ENCODE measurements around the gene SLC35E1.
"Not testable (repeated sequence)": the region's sequence is repeated elsewhere in the genome, so short reads cannot be mapped to it uniquely, and the experiment has no call there.

SLC35E1 gene

DNA sequence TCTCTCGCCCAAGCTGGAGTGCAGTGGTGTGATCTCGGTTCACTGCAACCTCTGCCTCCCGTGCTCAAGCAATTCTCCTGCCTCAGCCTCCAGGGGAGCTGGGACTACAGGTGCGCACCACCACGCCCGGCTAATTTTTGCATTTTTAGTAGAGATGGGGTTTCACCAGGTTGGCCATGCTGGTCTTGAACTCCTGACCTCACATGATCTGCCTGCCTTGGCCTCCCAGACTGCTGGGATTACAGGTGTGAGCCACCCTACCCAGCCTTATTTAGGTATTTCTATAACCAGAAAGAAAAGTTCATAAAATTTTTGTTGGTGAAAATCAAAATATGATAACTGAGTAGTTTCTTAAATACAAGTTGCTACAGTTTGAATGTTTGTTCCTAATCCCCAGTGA is 28.5 kb downstream of the SLC35E1 start:
- DNase-seq: not testable (repeated sequence)

DNA sequence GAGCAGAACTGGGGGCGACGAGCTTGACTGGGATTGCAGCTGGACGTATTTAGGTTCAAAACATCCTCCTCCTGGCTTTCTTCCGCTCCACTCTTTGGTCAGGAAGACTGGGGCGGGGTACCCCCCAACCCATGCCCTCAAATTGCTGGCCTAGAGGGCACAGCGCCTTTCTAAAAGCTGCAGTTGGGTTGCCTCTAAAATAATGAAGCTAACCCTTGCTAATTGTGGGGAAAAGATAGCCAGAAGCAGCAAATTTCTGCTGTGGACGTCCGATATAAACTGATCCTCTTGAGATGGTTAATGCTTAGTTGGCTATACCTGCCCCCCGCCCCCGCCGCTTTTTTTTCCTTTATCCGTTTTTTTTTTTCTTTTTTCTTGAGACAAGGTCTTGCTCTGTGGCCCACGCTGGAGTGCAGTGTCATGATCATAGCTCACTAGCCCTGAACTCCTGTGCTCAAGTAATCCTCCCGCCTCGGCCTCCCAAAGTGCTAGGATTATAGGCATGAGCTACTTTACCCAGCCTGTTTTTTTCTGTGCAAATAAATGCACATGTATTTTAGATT is 29.2 kb downstream of the SLC35E1 start:
- DNase-seq: no peak

DNA sequence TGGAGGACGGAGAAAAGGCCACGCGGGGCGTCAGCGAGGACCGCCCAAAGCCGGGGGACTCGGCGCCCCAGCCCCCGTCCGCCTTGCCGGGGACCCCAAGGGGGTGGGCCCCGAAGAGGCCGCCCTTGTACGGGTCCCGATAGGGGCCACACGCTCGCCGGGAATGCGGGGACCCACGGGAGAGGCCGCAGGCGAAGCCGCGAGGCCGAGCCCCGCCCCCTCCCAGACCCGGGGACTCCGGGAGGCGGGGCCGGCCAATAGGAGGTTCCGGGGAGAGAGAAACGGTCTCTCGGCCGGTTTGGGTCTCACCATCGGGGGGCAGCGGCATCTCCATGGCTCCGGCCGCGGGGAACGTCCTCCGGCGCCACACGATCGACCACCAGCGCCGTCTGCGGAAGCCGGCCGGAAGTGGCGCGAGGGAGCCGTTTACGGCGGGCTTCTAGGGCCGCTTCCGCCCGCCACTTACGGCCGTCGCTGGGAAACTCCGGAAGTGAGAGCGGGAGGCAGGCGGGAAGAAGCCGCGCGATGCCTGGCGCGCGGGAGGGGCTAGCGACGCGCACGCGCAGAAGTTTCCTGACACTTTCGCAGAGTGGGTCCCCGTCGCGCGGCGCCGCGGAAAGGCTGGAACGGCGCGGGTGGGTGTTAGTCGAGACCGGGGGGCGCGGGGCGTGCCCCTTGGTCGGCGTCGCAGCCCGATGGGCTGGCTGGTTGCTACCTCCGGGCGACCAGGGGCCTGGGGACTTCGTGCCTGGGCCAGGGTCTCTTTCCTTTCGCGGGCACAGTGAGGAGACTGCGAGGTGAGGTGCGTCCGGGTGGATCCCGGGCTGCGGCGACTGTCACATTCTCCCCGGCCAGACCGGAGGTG is 29.9 kb downstream of the SLC35E1 start, which contains the start of gene CHERP:
TSS of gene CHERP (minus strand) at position 393 of the 865 bp plus-strand sequence. CDS start at position 334, 59 bp downstream.
- peak; percentile 38 to 74 for DNase-seq

DNA sequence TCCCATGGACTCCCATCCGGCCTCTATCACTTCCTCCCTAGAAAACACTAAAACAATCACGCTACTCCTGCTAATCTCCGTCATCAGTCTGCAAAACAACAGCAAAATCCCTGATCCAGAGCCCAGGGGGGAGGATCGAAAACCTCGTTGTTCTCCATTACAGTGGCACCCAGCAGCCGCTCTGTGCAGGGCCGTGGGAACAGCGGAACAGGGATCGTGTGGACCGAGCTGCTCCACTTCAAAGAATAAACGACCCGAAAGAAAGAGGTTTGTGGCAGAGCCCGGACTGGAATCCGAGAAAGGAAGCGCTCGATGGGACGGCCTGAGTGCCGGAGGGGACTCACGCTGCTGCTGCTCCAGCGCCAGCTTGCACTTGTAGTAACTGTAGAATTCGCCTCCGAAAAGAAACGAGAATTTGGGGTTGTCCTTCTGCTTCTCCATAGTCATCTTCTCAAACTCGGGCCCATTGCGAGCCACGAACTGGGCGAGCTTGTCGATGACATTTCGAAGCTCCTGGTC is 30.6 kb downstream of the SLC35E1 start:
- no peak for DNase-seq

DNA sequence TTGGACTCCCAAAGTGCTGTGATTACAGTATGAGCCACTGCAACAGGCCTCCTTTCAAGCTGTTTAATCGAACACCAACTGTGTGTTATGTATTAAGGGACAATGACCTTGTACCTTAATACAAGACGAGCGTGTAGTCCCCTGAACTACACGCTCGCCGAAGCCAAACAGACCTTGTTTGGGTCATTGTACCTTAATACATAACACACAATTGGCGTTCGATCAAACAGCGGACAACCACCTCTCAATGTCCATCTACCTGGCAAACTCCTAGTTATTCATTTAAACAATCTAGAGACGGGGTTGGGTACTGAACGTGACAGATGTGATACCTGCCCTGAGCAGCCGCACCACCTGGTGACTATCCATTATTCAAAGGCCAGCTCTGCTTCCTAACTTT is 31.3 kb downstream of the SLC35E1 start:
- DNase-seq: no peak

DNA sequence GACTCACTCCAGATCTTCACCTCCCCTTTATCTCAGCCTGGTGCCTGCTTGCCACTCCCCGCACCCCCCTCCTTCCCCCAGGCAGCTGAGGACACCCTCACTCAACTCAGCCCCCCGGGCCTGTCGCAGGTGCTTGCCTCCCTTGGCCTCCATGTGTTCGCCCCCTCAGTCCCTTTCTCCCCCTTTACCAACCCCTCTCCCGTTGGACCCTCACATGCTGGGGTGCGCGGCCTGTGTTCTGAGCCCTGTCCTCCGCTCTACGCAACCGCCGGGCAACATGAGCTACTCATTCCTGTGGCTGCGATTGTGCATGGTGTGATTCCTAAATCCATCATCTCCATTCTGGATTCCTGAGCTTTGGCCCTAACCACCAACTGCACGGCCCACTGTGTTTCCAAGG is 35.1 kb downstream of the SLC35E1 start:
- no peak for DNase-seq

DNA sequence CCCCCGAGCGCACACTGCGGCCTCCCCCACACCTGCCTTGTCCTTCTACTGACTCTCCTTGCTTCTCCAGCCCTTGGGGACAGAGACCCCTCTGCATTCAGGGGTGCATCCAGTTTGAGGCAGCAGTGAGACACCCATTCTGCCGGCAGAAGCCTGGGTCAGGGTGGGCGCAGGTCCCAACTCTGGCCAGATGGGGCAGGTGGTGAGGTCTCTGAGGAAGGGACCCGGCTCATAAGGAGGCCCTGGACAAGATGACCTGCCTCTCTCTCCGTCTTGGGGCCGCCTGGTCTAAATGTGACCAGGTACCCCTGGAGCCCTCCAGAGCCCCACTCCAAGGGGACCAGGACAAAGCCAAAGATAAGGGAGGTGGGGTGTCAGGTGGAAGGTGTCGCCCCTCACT is 36.1 kb downstream of the SLC35E1 start:
- DNase-seq: no peak

DNA sequence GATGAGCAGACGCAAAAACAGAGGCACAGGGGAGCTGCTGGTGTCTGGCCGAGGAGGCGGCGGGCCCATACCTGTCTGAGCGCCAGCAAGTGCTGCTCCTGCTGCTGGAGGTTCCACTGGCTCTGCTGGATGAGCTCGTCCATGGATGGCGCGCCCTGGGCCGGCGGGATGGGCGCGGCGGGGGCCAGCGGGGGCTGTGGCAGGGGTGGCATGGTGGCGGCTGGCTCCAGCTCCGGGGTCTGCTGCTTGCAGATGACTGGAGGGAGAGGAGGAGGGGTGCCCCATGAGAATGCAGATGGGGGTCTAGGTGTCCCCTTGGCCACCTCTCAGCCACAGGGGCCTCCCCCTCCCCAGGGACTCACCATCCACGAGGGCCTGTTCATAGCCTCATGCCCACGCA is 36.8 kb downstream of the SLC35E1 start:
- no peak for DNase-seq

DNA sequence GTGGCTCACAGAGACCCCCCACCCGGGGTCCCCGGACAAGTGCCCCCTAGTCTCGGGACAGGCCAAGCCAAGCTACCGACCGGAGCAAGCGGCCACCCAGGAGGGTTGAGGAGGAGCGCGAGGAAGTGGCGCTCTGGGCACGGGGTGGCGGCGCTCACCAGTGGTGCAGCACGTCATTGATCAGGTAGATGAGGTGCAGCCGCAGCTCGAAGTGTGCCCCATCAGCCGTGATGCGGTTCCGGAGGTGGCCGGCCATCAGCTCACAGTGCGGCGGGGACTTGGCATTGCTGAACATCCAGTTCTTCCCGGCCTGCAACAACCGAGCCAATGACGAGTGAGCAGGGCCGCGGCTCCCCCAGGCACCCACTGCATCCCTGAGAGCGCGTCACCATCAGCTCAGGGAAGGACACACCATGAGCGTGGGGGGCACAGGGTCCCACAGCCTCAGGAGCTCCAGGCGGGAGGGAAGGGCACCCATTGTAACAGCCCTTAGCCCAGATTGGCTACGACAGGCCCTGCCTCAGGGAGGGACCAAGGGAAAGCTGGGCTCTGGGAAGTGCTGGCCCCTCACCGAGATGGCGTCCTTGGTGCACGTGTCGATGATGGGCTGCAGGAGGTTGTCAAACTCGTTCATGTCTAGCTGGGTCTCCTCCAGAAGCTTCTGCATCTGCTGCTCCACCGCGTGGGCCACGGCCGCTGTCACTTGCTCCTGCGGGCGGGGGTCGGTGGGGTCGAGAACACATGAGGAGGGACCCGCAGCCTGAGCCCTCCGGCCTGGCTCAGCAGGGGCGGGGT is 39.6 kb downstream of the SLC35E1 start:
- no peak for DNase-seq

DNA sequence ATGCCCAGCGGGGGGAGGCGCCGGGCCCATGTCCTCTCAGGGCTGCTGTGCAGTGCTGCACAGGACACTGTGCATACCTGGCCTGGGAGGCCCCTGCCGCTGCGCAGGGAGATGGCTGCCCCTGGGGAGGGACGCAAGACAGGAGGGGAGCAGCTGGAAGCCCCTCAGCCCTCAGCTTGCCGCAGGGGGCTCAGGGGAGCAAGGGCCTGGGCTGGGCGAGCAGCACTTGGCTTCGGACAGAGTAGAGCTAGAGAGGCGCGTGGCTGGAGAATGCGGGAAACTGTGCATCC is 40.9 kb downstream of the SLC35E1 start:
- DNase-seq: no peak

DNA sequence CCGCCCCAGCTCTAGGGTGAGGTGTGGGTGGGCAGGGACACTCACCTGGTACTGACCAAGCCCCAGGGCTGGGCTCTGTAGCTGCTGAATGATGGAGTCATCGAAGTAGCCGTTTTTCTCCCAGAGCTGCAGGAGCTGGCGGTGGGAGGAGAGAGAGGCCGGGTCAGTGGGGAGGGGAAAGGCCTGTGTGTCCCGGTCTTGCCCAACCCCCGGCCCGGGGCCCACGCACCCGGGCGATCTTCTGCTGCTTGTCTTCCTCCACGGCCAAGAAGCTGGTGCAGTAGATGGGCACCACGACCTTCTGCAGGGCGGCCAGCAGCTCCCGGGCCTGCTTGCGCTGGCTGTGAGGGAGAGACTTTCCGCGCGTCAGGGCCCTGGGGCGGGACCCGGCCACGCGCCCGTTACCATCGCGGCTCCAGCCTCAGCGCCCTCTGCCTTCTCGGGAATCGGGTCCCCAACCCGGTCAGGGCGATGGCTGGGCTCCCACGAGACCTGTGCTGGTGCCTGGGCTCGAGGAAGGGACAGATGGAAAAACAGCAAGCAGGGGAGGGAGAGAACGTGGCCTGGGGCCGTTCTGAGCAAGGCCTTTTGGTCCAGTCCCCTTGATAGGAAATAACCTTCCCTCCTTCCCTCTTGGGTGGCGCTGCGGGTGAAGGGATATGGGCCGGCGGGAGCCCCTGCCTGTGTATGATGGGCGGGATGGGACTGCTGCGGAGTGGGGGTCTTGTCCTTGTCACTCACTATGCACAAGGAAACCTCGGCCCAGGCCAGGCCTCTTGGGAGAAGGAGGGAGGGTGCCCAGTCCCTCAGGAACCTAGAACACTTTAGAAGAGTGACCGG is 41.5 kb downstream of the SLC35E1 start:
- no peak for DNase-seq

DNA sequence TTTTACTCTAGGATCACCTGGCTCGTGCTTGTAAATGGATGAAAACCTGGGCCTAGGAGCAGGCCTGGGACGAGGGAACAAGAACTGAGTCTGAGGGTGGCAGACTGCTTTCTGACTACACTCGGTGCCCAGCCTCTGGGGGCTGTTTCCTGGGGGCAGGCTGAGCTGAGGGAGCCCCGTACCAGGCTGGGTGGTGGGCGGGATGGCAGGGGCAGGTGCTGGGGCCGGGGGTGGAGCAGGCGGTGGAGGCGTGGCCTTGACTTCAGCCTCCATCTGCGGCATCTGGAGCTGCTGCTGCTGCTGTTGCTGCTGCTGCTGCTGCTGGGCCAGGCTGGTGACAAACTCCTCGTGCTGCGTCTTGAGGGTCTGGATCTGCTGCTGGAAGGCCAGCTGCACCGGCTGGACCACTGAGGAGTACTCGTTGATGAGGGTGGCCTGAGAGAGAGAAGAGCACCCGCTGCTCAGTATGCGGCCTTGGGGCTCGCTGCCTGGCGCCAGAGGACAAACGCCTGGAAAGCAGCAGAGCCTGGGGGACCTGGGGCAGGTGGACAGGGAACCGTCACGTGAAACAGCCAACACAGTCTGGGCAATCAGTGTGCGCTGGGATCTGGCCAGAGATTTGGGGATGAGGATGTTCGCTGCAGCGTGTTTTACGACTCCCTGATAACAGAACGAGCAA is 42.6 kb downstream of the SLC35E1 start:
- DNase-seq: no peak

DNA sequence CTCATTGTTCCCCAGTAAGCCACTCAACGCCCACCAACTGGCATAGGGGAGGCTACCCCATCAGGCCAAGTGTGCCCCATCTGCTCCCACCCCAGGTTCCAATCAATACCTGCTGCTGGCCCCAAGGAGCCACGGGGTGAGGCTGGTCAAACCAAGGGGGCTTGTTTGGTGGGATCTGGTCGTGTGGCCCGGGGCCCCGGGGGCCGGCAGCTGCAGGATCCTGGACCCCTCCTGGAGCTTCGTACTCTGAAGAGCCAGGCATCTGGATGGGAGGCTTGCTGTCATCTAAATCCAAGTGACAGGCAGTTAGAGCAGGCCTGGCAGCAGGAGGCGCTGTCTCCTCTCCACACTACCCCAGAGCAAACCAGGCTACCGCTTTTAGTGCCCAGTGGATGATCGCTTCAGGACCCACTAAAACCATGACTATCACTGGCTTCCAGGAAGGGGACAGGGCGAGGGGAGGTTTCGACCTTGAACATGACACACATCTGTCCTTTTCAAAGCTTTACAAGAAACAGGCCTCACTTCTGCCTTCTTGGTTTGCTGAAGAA is 44.2 kb downstream of the SLC35E1 start:
- no peak for DNase-seq

DNA sequence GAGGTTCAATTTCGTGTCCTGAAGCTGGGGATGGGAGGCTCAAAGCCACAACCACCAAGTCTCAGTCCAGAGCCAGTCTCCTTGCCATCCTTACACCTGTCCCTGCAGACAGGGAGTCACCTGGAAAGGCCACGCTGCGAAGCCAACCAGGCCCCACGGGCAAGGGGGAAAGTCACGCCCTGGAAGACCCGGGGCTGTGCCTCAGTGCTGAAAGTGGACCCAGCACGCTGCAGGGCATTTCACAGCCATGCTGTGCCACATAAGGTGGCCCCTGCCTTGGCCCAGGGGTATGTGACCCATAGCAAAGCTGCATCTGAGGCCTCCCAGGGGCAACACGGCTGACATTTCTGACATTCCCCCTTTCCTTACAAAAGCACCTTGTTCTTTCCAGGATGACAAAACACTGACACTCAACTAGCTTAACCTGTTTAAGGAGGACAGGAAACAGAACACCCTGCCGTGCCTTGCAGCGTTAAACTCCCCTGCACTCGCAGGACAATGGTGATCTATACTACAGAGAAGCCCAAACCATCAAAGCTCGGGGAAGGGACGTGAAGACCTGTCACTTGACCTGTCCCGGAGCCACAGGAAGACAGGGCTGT is 44.8 kb downstream of the SLC35E1 start:
- DNase-seq: no peak

DNA sequence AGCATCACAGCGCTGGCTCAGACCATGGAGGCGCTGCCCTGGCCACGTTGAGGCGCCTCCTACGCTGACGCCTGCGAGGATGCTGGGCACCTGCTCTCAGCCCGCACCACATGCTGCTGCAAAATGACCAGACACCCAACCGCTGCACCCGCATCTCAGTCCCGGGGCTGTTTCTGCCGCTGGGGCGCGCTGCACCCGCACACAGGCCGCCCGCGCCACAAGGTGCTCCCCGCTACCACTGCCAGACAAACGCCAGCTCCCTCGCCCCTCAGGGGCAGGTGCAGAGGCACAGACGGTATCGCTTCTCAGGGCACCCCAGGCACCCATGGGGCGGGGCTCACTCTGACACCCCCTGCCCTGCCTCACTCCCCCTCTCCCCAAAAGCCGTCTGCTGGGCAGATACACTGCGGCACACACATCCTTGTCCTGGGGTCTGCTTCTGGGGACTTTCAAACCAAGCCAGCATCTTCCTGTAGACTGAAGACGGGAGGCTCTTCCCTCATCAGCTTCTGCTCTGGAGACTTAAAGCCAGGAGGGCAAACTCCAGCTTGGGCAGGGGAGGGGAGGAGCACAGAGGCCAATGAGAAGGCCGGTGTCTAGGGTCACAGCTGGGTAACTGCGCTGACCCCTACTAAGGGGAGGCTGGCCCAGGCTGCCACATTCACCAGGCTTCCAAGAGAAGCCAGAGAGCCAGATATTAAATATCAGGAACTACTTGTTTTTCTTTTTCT is 46.3 kb downstream of the SLC35E1 start:
- no peak for DNase-seq

DNA sequence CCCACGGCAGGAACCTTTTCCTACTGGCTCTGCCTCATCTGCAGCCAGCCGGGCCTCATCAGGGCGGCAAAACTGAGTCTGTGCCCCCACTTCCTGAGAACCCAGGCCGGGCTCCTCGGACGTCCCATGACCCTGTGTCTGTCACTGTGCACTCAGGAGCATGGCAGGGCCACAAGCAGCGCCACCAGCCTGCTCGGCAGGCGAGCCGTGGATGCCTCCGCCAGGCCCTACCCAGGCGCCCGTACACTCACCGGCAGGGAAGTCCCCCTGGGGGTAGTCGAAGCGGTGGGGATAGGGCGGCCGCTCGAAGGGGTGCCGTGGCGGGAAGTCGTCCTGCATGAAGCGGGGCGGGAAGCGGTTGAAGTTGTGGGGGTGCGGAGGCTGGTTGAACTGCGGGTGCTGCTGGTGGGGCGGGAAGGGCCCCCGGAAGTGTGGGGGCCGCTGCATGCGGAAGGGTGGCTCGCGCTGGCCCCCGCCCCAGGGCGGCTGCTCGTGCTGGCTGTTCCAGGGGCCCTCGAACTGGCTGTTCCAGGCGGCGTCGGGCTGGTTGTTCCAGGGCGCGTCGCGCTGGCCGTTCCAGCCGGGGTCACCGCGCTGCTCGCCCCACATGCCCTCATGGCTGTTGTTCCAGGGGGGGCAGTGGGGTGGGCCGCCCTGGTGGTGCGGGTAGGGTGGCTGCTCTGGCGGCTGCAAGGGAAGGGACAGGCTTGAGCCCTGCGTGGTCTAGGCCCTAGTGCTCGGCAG is 47.1 kb downstream of the SLC35E1 start:
- DNase-seq: no peak

DNA sequence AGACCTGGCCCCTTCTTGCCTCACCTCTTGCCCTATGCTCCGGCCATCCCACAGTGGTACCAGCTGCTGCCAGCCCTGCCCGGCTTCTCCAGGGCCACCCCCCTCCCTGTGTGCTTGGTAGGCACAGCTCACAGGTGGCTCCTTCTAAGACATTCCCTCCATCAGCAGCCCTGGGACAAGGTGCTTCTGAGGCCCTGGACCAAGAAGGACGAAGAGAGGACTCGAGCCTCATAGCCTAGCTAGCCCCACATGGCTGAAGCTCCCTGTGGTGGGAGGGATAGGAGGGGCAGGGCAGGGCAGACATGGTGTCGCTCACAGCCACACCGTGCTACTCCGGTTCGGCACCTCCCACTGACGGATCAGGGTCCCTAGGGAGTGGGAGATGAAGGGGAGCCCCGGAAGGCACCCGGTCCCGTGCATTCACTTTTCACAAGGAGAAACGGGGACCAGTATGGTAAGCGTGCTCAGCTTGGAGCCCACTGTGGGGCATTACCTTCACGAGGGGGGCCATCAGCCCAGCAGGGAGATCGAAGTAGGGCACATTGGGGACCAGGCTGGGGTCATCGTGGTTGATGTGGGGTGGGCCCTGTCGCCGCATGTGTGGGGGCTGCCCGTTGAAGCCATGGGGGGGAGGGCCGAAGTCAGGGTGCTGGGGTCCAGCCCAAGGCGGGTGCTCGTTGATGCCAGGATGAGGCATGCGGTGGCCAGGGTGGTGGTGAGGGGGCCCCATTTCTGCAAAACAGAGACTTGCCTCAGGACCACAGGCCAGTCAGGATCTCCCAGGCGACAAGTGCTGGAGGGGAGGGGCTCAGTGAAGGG is 49.4 kb downstream of the SLC35E1 start:
- no peak for DNase-seq

DNA sequence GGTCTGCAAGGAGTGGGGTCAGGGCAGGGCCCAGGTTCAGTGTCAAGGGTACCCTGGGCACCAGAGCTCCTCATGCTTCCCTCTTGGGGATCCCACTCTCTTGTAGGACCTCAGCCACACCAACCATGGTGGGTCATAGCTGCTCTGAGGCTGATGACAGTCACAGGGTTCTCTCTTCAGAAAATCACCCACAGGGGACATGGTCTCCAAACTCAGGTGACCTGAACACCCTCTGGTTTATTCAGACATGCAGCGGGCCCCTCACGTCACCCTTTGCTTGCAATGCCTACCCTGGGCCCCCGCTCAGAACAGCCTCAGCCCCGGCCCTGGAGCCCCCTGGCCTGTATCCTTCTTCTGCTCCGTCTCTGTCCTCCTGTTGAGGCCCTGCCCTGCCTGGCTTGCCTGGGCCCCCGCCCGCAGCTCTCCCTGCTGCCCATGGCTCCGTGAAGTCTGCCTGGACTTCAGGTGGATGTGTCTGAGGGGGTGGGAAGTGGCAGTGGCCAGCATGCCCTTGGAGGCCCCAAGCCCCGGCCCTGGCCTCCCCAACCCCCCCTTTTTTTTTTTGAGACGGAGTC is 50.4 kb downstream of the SLC35E1 start:
- DNase-seq: no peak

Data from cerebellar nuclear complex (tissue), 1 donor.